ENCODE results near the gene UNC13D. TPM values are rescaled to one million over a fixed set of nuclear protein-coding genes. Genes with fewer than 3 reads are reported as not detected.

Gene UNC13D
- total and polyA plus RNA-seq, 2 of the 4 experiments (the other 2 are of a cell fraction), result under 0.01 to 0.31 TPM

- POLR2A ChIA-PET (ENCODE audit: unreplicated experiment), result no interaction called here
- BruUV-seq (replicated peaks), result no TSS peak
These were observed 19.5 kb downstream of the UNC13D start for GRCh38 chr17:75824666-75825065.

More at GRCh38 chr17:75824666-75825065, 19.5 kb downstream of the UNC13D start:
- H4K20me1 ChIP-seq (ENCODE audit: insufficient read depth, low read length), result no peaks in the 10 kb centered on the region
- H2BK20ac ChIP-seq (ENCODE audit: low read depth, low read length), result no peak overlapping the region
- H3K9me3 ChIP-seq (ENCODE audit: control insufficient read depth, insufficient read depth, low read length), result no peaks in the 10 kb centered on the region
- H3K9me1 ChIP-seq (ENCODE audit: insufficient read depth, low read length), result no peaks in the 10 kb centered on the region
- no peak overlapping the region for H2AFZ ChIP-seq (replicated peaks; ENCODE audit: low read length, poor library complexity)
- no peak for ATAC-seq (ENCODE audit: low read depth)
- no peak overlapping the region for H3K18ac ChIP-seq (ENCODE audit: low read depth, low read length)
- no peaks in the 10 kb centered on the region for H3K79me1 ChIP-seq (ENCODE audit: low read depth in 1 of 2, low read length in 2 of 2)
- TF ChIP-seq RFX5 (IDR thresholded peaks at IDR 0.05; ENCODE audit: low read depth, low read length) (no peak), ELK1 (IDR thresholded peaks at IDR 0.05; ENCODE audit: borderline replicate concordance, low read depth, low read length) (no peak), CTCF (conservative IDR thresholded peaks at IDR 0.05; ENCODE audit: low read depth, low read length) (no peak), SMC3 (IDR thresholded peaks at IDR 0.05; ENCODE audit: low read depth, low read length) (no peak), CHD1 (IDR thresholded peaks at IDR 0.05; ENCODE audit: low read depth, low read length) (no peak), RAD21 (IDR thresholded peaks at IDR 0.05; ENCODE audit: low read length) (no peak), MXI1 (IDR thresholded peaks at IDR 0.05; ENCODE audit: borderline replicate concordance, low read depth, low read length) (no peak), MAZ (IDR thresholded peaks at IDR 0.05; ENCODE audit: borderline replicate concordance, low read depth, low read length) (no peak), FOS (IDR thresholded peaks at IDR 0.05; ENCODE audit: low read depth, low read length) (no peak), POLR2A (IDR thresholded peaks at IDR 0.05; ENCODE audit: low read depth, low read length) (no peak), NFE2L2 (IDR thresholded peaks at IDR 0.05; ENCODE audit: low read depth, low read length) (no peak), MAFK (IDR thresholded peaks at IDR 0.05; ENCODE audit: low read depth, low read length) (no peak), RCOR1 (IDR thresholded peaks at IDR 0.05; ENCODE audit: insufficient replicate concordance, low read length) (no peak), BHLHE40 (IDR thresholded peaks at IDR 0.05; ENCODE audit: low read depth, low read length) (no peak)
- no peak overlapping the region for H3K27ac ChIP-seq (ENCODE audit: insufficient read depth, low read length)
- dilution Hi-C loops (cut with HindIII; ENCODE audit: low sequenced_read_pairs, unreplicated experiment) (no loop called here), in situ Hi-C loops (cut with MboI; ENCODE audit: low sequenced_read_pairs) (no loop called here), intact Hi-C loops (cut with micrococcal nuclease) (loop anchor here (5.0 kb wide), 1 partner anchor 42 kb away; the partner anchor contains the start of gene UNK)
- no peak overlapping the region for H3K4ac ChIP-seq (ENCODE audit: low read depth, low read length)
- H3K4me1 ChIP-seq (ENCODE audit: control insufficient read depth, insufficient read depth, low read length), result no peaks in the 10 kb centered on the region; the same call in 1 of the 2 replicates
- H4K8ac ChIP-seq (ENCODE audit: low read depth in 2 of 2, low read length in 2 of 2), result no peak overlapping the region
- H3K23ac ChIP-seq (ENCODE audit: low read depth, low read length), result no peak overlapping the region
- DNase-seq, result no peak
- no peak overlapping the region for H3K14ac ChIP-seq (replicated peaks; ENCODE audit: low read depth, low read length)
- no peak overlapping the region for H4K91ac ChIP-seq (ENCODE audit: insufficient read depth, low read depth, low read length)
- no peak overlapping the region for H2BK120ac ChIP-seq (ENCODE audit: low read depth, low read length)
- H3K9ac ChIP-seq (ENCODE audit: low read depth, low read length), result no peak overlapping the region
- no peak overlapping the region for H2BK15ac ChIP-seq (ENCODE audit: low read depth, low read length)
- H3K4me2 ChIP-seq (ENCODE audit: low read depth, low read length), result no peak overlapping the region
- WGBS, 2 experiments (ENCODE audit: extremely low coverage in 2 of 2, insufficient read length in 1 of 2), result no CpG with 5 or more reads among the region's 2 CpGs
- no peak overlapping the region for H2AK9ac ChIP-seq (replicated peaks; ENCODE audit: low read depth, low read length, poor library complexity)
- no peak overlapping the region for H2AK5ac ChIP-seq (ENCODE audit: low read depth, low read length)
- peaks cover 43% of the 10 kb centered on the region for H3K36me3 ChIP-seq (ENCODE audit: control insufficient read depth, insufficient read depth, low read length)
- H4K5ac ChIP-seq (ENCODE audit: low read depth, low read length), result no peak overlapping the region
- CTCF ChIA-PET, result no interaction called here
- H2BK5ac ChIP-seq (ENCODE audit: low read depth, low read length, poor library complexity, severe bottlenecking), result no peak overlapping the region
- no peak overlapping the region for H3K4me3 ChIP-seq (ENCODE audit: insufficient read depth, low read depth, low read length)
- no peak overlapping the region for H3K56ac ChIP-seq (ENCODE audit: extremely low read depth, insufficient read depth, low read length)
- no peaks in the 10 kb centered on the region for H3K27me3 ChIP-seq (ENCODE audit: control insufficient read depth, insufficient read depth, low read length)

Measured in IMR-90 (cell line).